Suprapubic skin (tissue), 4 donors: Measurements from ENCODE around the gene COG4.

Experiments
- POLR2A ChIP-seq, 2 donors: fragments of 450-650 bp; IDR thresholded peaks; one replicate each; pipeline ENCODE4 v1.6.1; 2017; ENCODE audit warnings: antibody characterized with exemption in 2 of 2, mild to moderate bottlenecking in 2 of 2, moderate library complexity in 2 of 2
- POLR2AphosphoS5 ChIP-seq, 3 donors: sonication (generic); formaldehyde crosslinking; IDR thresholded peaks; one replicate each; pipeline ENCODE4 v1.6.1; 2017; ENCODE audit warnings: antibody characterized with exemption in 3 of 3
- TF ChIP-seq, protein P1 (sequence below), 2 donors: fragments of 200-600 bp in 1 of 2; fragments of 450-650 bp in 1 of 2; sonication (generic) in 1 of 2; IDR thresholded peaks; one replicate each; pipeline ENCODE4 v1.5.1; 2016 to 2019; ENCODE audit warnings: antibody characterized with exemption in 2 of 2, mild to moderate bottlenecking in 1 of 2, moderate library complexity in 1 of 2

- TF ChIP-seq, protein P1, sequence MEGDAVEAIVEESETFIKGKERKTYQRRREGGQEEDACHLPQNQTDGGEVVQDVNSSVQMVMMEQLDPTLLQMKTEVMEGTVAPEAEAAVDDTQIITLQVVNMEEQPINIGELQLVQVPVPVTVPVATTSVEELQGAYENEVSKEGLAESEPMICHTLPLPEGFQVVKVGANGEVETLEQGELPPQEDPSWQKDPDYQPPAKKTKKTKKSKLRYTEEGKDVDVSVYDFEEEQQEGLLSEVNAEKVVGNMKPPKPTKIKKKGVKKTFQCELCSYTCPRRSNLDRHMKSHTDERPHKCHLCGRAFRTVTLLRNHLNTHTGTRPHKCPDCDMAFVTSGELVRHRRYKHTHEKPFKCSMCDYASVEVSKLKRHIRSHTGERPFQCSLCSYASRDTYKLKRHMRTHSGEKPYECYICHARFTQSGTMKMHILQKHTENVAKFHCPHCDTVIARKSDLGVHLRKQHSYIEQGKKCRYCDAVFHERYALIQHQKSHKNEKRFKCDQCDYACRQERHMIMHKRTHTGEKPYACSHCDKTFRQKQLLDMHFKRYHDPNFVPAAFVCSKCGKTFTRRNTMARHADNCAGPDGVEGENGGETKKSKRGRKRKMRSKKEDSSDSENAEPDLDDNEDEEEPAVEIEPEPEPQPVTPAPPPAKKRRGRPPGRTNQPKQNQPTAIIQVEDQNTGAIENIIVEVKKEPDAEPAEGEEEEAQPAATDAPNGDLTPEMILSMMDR (IDR thresholded peaks at IDR 0.05) = no peak
- TF ChIP-seq POLR2A (IDR thresholded peaks at IDR 0.05) (no peak), POLR2AphosphoS5 (IDR thresholded peaks at IDR 0.05) (no peak)
These were observed 28.4 kb upstream of the COG4 start for GRCh38 chr16:70551788-70552187.
